CD8-positive, alpha-beta memory T cell (primary cell): ENCODE measurements around the gene WSB2. TPM values are rescaled to one million over a fixed set of nuclear protein-coding genes. Genes with fewer than 3 reads are reported as not detected.
A peak's percentile ranks its signal among the peaks of the same experiment; 100 is the strongest.
"Not testable (repeated sequence)": the region's sequence is repeated elsewhere in the genome, so short reads cannot be mapped to it uniquely, and the experiment has no call there.

ENCODE experiments used
- CTCF ChIA-PET: fragments of 350-600 bp; sonication (Branson Sonifier 250); formaldehyde crosslinking; loops from one replicate; lab custom pipeline; 2021; ENCODE audit warnings: antibody characterized with exemption; lab: Charles Lee
- POLR2A ChIA-PET: fragments of 350-600 bp; sonication (Branson Sonifier 250); formaldehyde crosslinking; loops from one replicate; lab custom pipeline; 2021; ENCODE audit warnings: antibody characterized with exemption; lab: Charles Lee
- DNase-seq, 5 donors: peaks; one replicate each; pipeline versions ENCODE4 v3.0.0 to v3.0.0-alpha.2; 2020 to 2022; ENCODE audit warnings: mixed read lengths in 1 of 5
- H3K27ac ChIP-seq: one replicate; pipeline ENCODE4 v1.7.0; 2013; ENCODE audit warnings: low read depth, mild to moderate bottlenecking, low read length, moderate library complexity
- H3K27me3 ChIP-seq: 2 replicates; pipeline ENCODE4 v1.7.0; 2013; ENCODE audit warnings: low read length, mild to moderate bottlenecking; ENCODE audit not compliant: insufficient read depth, poor library complexity, severe bottlenecking
- H3K36me3 ChIP-seq: 2 replicates; pipeline ENCODE4 v1.7.0; 2013; ENCODE audit warnings: mild to moderate bottlenecking, low read length, moderate library complexity; ENCODE audit not compliant: insufficient read depth
- H3K4me1 ChIP-seq: 2 replicates; pipeline ENCODE4 v1.7.0; 2013; ENCODE audit warnings: mild to moderate bottlenecking, low read length, moderate library complexity; ENCODE audit not compliant: insufficient read depth
- H3K4me3 ChIP-seq: 2 replicates; pipeline ENCODE4 v1.7.0; 2013; ENCODE audit warnings: mild to moderate bottlenecking, low read length
- H3K9me3 ChIP-seq: 2 replicates; pipeline ENCODE4 v1.7.0; 2013; ENCODE audit warnings: mild to moderate bottlenecking, low read length
- H3K27ac Mint-ChIP-seq, 8 donors: one replicate each; pipeline ENCODE4 v1.8.0; 2020 to 2021; ENCODE audit warnings: mixed read lengths in 8 of 8, mild to moderate bottlenecking in 6 of 8, inconsistent platforms in 3 of 8, moderate library complexity in 3 of 8
- H3K27me3 Mint-ChIP-seq, 2 donors: one replicate each; pipeline ENCODE4 v1.8.0; 2020 to 2021; ENCODE audit warnings: mixed read lengths in 2 of 2, mild to moderate bottlenecking in 1 of 2, moderate library complexity in 1 of 2
- H3K36me3 Mint-ChIP-seq, 3 donors: one replicate each; pipeline ENCODE4 v1.8.0; 2020 to 2021; ENCODE audit warnings: mixed read lengths in 3 of 3, inconsistent platforms in 1 of 3, mild to moderate bottlenecking in 1 of 3
- H3K4me1 Mint-ChIP-seq, 3 donors: one replicate each; pipeline ENCODE4 v1.8.0; 2020 to 2021; ENCODE audit warnings: mixed read lengths in 3 of 3, inconsistent platforms in 1 of 3, mild to moderate bottlenecking in 1 of 3
- H3K4me3 Mint-ChIP-seq, 7 donors: one replicate each; pipeline ENCODE4 v1.8.0; 2020 to 2021; ENCODE audit warnings: mixed read lengths in 7 of 7, mild to moderate bottlenecking in 6 of 7, moderate library complexity in 4 of 7, inconsistent platforms in 2 of 7
- H3K9me3 Mint-ChIP-seq, 5 donors: one replicate each; pipeline ENCODE4 v1.8.0; 2020 to 2022; ENCODE audit warnings: mixed read lengths in 5 of 5, mild to moderate bottlenecking in 3 of 5, moderate library complexity in 2 of 5, inconsistent platforms in 1 of 5
- polyA plus RNA-seq: library from polyadenylated mRNA; unstranded; fragments of 300-500 nt; fragmentation: Illumina TruSeq; gene quantifications from one replicate; pipeline ENCODE4 v1.2.3, GENCODE V29; 2021
- total RNA-seq, 2 experiments: library from RNA; stranded (reverse); gene quantifications; one replicate each; pipeline ENCODE4 v1.2.3, GENCODE V29; 2021

WSB2 gene
- total and polyA plus RNA-seq, 3 experiments from 2014 or later, result 24.8 to 84.4 (median 74.2) TPM

- Histone ChIP-seq H3K27ac (no peak overlapping the region), H3K36me3 (no peaks in the 10 kb centered on the region), H3K4me1 (peaks cover 4% of the 10 kb centered on the region), H3K27me3 (no peaks in the 10 kb centered on the region), H3K4me3 (no peak overlapping the region), H3K9me3 (no peaks in the 10 kb centered on the region)
- Mint-ChIP-seq H3K9me3 (no peaks in the 10 kb centered on the region), H3K27ac (no peak overlapping the region), H3K4me3 (peak overlapping the region in 3 of 7 donors; percentile 44 to 93 (median 87)), H3K36me3 (no peaks in the 10 kb centered on the region), H3K27me3 (peaks cover 9 to 18% of the 10 kb centered on the region in 2 donors), H3K4me1 (peaks cover 7 to 11% (median 10%) of the 10 kb centered on the region in 3 donors)
- ChIA-PET CTCF (interaction anchor here (0.9 kb wide), 1 partner anchor 38 kb away, joined by 3 read pairs; no protein-coding TSS in a partner anchor), POLR2A (no interaction called here)
- DNase-seq, result no peak
Measured at GRCh38 chr12:118102070-118102469, 41.1 kb upstream of the WSB2 start.

- no peak overlapping the region for H3K4me3 ChIP-seq
- peaks cover 4% of the 10 kb centered on the region for H3K4me1 ChIP-seq
- no peaks in the 10 kb centered on the region for H3K9me3 Mint-ChIP-seq
- CTCF ChIA-PET, result no interaction called here
- H3K4me1 Mint-ChIP-seq, result peaks cover 7 to 11% (median 10%) of the 10 kb centered on the region in 3 donors
- no peaks in the 10 kb centered on the region for H3K36me3 Mint-ChIP-seq
- POLR2A ChIA-PET, result no interaction called here
- no peaks in the 10 kb centered on the region for H3K27me3 ChIP-seq
- no peaks in the 10 kb centered on the region for H3K36me3 ChIP-seq
- no peak overlapping the region for H3K27ac Mint-ChIP-seq
- H3K4me3 Mint-ChIP-seq, result peak overlapping the region in 2 of 7 donors; percentile 54 to 66
- H3K9me3 ChIP-seq, result no peaks in the 10 kb centered on the region
- H3K27me3 Mint-ChIP-seq, result peaks cover 9 to 17% of the 10 kb centered on the region in 2 donors
- no peak overlapping the region for H3K27ac ChIP-seq
- no peak for DNase-seq
Measured at GRCh38 chr12:118101051-118101450, 40.1 kb upstream of the WSB2 start.

- Histone ChIP-seq H3K9me3 (no peaks in the 10 kb centered on the region), H3K36me3 (no peaks in the 10 kb centered on the region), H3K27me3 (no peaks in the 10 kb centered on the region), H3K4me1 (peaks cover under 1% of the 10 kb centered on the region), H3K4me3 (no peak overlapping the region), H3K27ac (no peak overlapping the region)
- H3K4me3 Mint-ChIP-seq, result no peak overlapping the region
- no peak overlapping the region for H3K27ac Mint-ChIP-seq
- ChIA-PET POLR2A (no interaction called here), CTCF (no interaction called here)
- H3K27me3 Mint-ChIP-seq, result peaks cover 5 to 13% of the 10 kb centered on the region in 2 donors
- DNase-seq, result no peak
- H3K36me3 Mint-ChIP-seq, result no peaks in the 10 kb centered on the region
- H3K4me1 Mint-ChIP-seq, result peaks cover 3 to 6% (median 6%) of the 10 kb centered on the region in 3 donors
- H3K9me3 Mint-ChIP-seq, result no peaks in the 10 kb centered on the region
Measured at GRCh38 chr12:118098911-118099671, 38.1 kb upstream of the WSB2 start.

DNA sequence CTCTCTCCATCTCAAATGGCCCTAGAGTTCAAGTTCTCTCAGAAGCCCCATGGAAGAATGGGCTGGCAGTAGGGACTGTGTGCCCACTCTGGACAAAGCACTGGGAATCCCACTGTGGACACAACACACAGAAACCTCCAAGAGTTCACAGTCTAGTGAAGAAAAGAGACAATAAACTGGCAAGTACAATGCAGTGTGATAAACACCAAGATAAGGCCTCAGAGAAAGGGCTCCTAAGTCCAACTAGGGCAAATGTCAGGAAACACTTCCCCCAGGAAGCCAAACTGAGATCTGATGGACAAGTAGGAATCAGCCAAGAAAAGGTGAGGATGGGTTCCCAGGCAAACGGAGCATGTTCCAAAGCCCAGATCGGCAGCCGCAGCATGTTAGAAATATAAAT lies 37.4 kb upstream of the WSB2 start:
- Mint-ChIP-seq H3K27me3 (peaks cover 5 to 13% of the 10 kb centered on the region in 2 donors), H3K4me1 (peaks cover 3 to 6% (median 6%) of the 10 kb centered on the region in 3 donors), H3K9me3 (no peaks in the 10 kb centered on the region), H3K27ac (no peak overlapping the region), H3K4me3 (no peak overlapping the region), H3K36me3 (no peaks in the 10 kb centered on the region)
- ChIA-PET POLR2A (no interaction called here), CTCF (no interaction called here)
- Histone ChIP-seq H3K4me1 (no peaks in the 10 kb centered on the region), H3K27me3 (no peaks in the 10 kb centered on the region), H3K4me3 (no peak overlapping the region), H3K9me3 (no peaks in the 10 kb centered on the region), H3K27ac (no peak overlapping the region), H3K36me3 (no peaks in the 10 kb centered on the region)
- DNase-seq, result no peak

- no peak overlapping the region for H3K4me3 ChIP-seq
- H3K4me1 Mint-ChIP-seq, result no peaks in the 10 kb centered on the region
- no peak for DNase-seq
- H3K27me3 ChIP-seq, result no peaks in the 10 kb centered on the region
- H3K9me3 Mint-ChIP-seq, result no peaks in the 10 kb centered on the region
- no peaks in the 10 kb centered on the region for H3K4me1 ChIP-seq
- H3K27ac ChIP-seq, result no peak overlapping the region
- POLR2A ChIA-PET, result no interaction called here
- no peak overlapping the region for H3K4me3 Mint-ChIP-seq
- H3K27ac Mint-ChIP-seq, result no peak overlapping the region
- CTCF ChIA-PET, result interaction anchor here (0.7 kb wide), 1 partner anchor 27 kb away, joined by 3 read pairs; no protein-coding TSS in a partner anchor
- no peaks in the 10 kb centered on the region for H3K36me3 Mint-ChIP-seq
- no peaks in the 10 kb centered on the region for H3K9me3 ChIP-seq
- H3K27me3 Mint-ChIP-seq, result peaks cover 0 to 3% of the 10 kb centered on the region in 2 donors
- H3K36me3 ChIP-seq, result no peaks in the 10 kb centered on the region
Measured at GRCh38 chr12:118094039-118094438, 33.1 kb upstream of the WSB2 start.

- Histone ChIP-seq H3K4me3 (no peak overlapping the region), H3K9me3 (no peaks in the 10 kb centered on the region), H3K27ac (no peak overlapping the region), H3K36me3 (no peaks in the 10 kb centered on the region), H3K27me3 (no peaks in the 10 kb centered on the region), H3K4me1 (no peaks in the 10 kb centered on the region)
- Mint-ChIP-seq H3K27ac (peak overlapping the region in 1 of 8 donors; percentile 67), H3K4me1 (no peaks in the 10 kb centered on the region), H3K4me3 (no peak overlapping the region), H3K36me3 (no peaks in the 10 kb centered on the region), H3K27me3 (no peaks in the 10 kb centered on the region), H3K9me3 (no peaks in the 10 kb centered on the region)
- CTCF ChIA-PET, result no interaction called here
- no peak for DNase-seq
- POLR2A ChIA-PET, result no interaction called here
Measured at GRCh38 chr12:118089782-118090181, 28.8 kb upstream of the WSB2 start.

DNA sequence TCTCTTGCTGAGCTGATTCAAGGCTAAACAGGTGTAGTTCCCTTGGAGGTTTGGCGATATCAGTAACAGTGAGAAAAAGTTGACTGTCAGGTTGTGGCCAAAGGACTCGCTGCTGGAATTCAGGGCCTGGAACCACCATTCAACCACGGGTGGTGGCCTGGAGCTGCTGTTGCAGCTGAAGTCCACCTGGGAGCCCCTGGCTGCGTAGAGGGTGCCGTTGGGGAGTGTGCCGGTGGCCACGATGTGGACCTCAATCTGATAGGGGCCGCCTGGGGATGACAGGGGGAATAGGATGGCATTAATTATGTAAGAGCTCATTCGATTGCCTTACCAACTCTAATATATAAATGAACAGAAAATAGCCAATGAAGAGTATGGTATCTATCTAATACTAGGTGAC lies 21.2 kb upstream of the WSB2 start:
- Mint-ChIP-seq H3K36me3 (peaks cover 0 to 2% (median 0%) of the 10 kb centered on the region in 3 donors), H3K4me1 (no peaks in the 10 kb centered on the region), H3K27ac (no peak overlapping the region), H3K9me3 (no peaks in the 10 kb centered on the region), H3K4me3 (no peak overlapping the region), H3K27me3 (peaks cover 4% of the 10 kb centered on the region in 2 donors)
- H3K9me3 ChIP-seq, result no peaks in the 10 kb centered on the region
- H3K4me1 ChIP-seq, result no peaks in the 10 kb centered on the region
- no peak overlapping the region for H3K27ac ChIP-seq
- CTCF ChIA-PET, result interaction anchor here (1.0 kb wide), 1 partner anchor 54 kb away, joined by 3 read pairs; the partner anchor contains the start of gene PEBP1
- POLR2A ChIA-PET, result no interaction called here
- no peaks in the 10 kb centered on the region for H3K36me3 ChIP-seq
- no peak for DNase-seq
- H3K27me3 ChIP-seq, result no peaks in the 10 kb centered on the region
- no peak overlapping the region for H3K4me3 ChIP-seq

- H3K27ac Mint-ChIP-seq, H3K4me3 ChIP-seq, H3K4me3 Mint-ChIP-seq, H3K4me1 ChIP-seq, H3K4me1 Mint-ChIP-seq, H3K36me3 ChIP-seq, H3K27me3 Mint-ChIP-seq, POLR2A ChIA-PET, H3K27ac ChIP-seq, H3K9me3 ChIP-seq, H3K36me3 Mint-ChIP-seq, DNase-seq, H3K9me3 Mint-ChIP-seq, H3K27me3 ChIP-seq: not testable (repeated sequence)
- CTCF ChIA-PET, result interaction anchor here (1.0 kb wide), 1 partner anchor 54 kb away, joined by 3 read pairs; the partner anchor contains the start of gene PEBP1
Measured at GRCh38 chr12:118081521-118081920, 20.5 kb upstream of the WSB2 start.
